H1 (cell line): ENCODE data around the gene KATNIP.
A peak's percentile ranks its signal among the peaks of the same experiment; 100 is the strongest.

Experiments
- EP300 ChIP-seq, 2 experiments: IDR thresholded peaks; 1 replicate in 1 of 2; 2 replicates in 1 of 2; pipeline ENCODE4 v1.6.1; 2011 to 2012; ENCODE audit warnings: low read depth in 2 of 2, low read length in 2 of 2, mild to moderate bottlenecking in 2 of 2, borderline replicate concordance in 1 of 2, inconsistent platforms in 1 of 2, moderate library complexity in 1 of 2
- HDAC6 ChIP-seq: IDR thresholded peaks from one replicate; pipeline ENCODE4 v1.7.1; 2012; ENCODE audit warnings: low read depth, mild to moderate bottlenecking, inconsistent platforms, low read length, moderate library complexity
- JUND ChIP-seq: IDR thresholded peaks from 2 replicates; pipeline ENCODE4 v1.6.1; 2011; ENCODE audit warnings: mild to moderate bottlenecking, improper control_type of control experiment, low read length
- POLR2A ChIP-seq, 2 experiments: IDR thresholded peaks; 1 replicate in 1 of 2; 2 replicates in 1 of 2; pipeline ENCODE4 v1.6.1; 2011; ENCODE audit warnings: low read depth in 2 of 2, low read length in 2 of 2, mild to moderate bottlenecking in 2 of 2; ENCODE audit errors: control extremely low read depth in 1 of 2
- POLR2AphosphoS5 ChIP-seq: IDR thresholded peaks from 2 replicates; pipeline ENCODE4 v1.6.1; 2011; ENCODE audit warnings: low read depth, low read length
- RXRA ChIP-seq: IDR thresholded peaks from 2 replicates; pipeline ENCODE4 v1.6.1; 2011; ENCODE audit warnings: low read depth, mild to moderate bottlenecking, low read length, moderate library complexity; ENCODE audit not compliant: insufficient read depth
- SIN3A ChIP-seq, 2 experiments: IDR thresholded peaks in 1 of 2; conservative IDR thresholded peaks in 1 of 2; 2 replicates each; pipeline ENCODE4 v1.6.1; 2011 to 2012; ENCODE audit warnings: low read length in 2 of 2, improper control_type of control experiment in 1 of 2, low read depth in 1 of 2, mild to moderate bottlenecking in 1 of 2
- SIX5 ChIP-seq: IDR thresholded peaks from 2 replicates; pipeline ENCODE4 v1.6.1; 2011; ENCODE audit warnings: mild to moderate bottlenecking, low read depth, low read length
- TBP ChIP-seq: IDR thresholded peaks from 2 replicates; pipeline ENCODE4 v1.6.1; 2011; ENCODE audit warnings: low read depth, low read length, improper control_type of control experiment
- TF ChIP-seq, protein P1 (sequence below), 3 experiments: IDR thresholded peaks; 1 replicate in 2 of 3; 2 replicates in 1 of 3; pipeline versions ENCODE4 v1.5.1 to v1.6.1; 2011; ENCODE audit warnings: low read length in 3 of 3, mild to moderate bottlenecking in 3 of 3, inconsistent platforms in 2 of 3, low read depth in 1 of 3, moderate library complexity in 1 of 3; ENCODE audit not compliant: insufficient read depth in 1 of 3; ENCODE audit errors: control extremely low read depth in 1 of 3

DNA sequence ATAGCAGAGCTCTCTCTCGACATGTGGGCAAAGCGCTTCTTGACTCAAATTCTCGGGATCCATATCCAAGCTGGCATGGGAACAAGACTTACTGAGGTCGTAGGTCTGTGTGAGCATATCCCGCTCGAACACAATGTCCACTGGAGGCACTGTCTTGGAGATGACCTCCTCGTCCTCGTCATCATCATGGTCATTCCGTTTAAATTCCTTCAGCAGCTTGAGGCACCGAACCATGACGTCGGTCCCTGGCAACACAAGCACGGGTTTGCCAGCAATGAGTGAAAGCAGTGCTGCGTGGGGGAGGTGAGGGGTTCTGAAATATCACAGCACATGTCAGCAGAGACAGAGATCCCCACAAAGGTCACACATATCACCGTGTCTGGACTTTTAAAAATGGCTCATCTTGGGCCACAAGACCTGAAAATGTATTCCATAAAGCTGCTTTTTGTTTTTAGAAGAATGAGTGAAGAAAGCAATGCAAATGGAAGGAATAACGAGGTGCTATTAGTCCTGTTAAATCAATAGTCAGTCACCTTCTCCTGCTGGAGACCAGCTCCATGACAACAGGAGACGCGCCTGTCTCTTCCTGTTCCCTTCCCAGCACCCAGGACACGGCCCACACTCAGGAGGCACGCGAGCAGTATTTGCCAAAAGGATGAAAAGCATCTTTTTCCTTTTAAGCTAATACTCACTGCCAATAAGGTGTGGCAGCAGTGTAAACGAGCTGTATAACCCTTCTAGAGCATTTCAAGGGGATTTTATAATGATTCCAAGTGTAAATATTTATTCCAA lies 38.1 kb upstream of the KATNIP start:
- TF ChIP-seq EP300 (IDR thresholded peaks at IDR 0.05; ENCODE audit: borderline replicate concordance in 1 of 2, low read depth in 2 of 2, low read length in 2 of 2) (no peak), HDAC6 (no peak), TBP (no peak), SIX5 (no peak), POLR2A (IDR thresholded peaks at IDR 0.05; ENCODE audit: control extremely low read depth in 1 of 2, low read depth in 2 of 2, low read length in 2 of 2) (no peak), SIN3A (conservative IDR thresholded peaks at IDR 0.05 in 1 of 2, IDR thresholded peaks at IDR 0.05 in 1 of 2; ENCODE audit: low read depth in 1 of 2, low read length in 2 of 2) (no peak), POLR2AphosphoS5 (no peak), JUND (no peak), RXRA (no peak)
- TF ChIP-seq, protein P1, sequence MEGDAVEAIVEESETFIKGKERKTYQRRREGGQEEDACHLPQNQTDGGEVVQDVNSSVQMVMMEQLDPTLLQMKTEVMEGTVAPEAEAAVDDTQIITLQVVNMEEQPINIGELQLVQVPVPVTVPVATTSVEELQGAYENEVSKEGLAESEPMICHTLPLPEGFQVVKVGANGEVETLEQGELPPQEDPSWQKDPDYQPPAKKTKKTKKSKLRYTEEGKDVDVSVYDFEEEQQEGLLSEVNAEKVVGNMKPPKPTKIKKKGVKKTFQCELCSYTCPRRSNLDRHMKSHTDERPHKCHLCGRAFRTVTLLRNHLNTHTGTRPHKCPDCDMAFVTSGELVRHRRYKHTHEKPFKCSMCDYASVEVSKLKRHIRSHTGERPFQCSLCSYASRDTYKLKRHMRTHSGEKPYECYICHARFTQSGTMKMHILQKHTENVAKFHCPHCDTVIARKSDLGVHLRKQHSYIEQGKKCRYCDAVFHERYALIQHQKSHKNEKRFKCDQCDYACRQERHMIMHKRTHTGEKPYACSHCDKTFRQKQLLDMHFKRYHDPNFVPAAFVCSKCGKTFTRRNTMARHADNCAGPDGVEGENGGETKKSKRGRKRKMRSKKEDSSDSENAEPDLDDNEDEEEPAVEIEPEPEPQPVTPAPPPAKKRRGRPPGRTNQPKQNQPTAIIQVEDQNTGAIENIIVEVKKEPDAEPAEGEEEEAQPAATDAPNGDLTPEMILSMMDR (IDR thresholded peaks at IDR 0.05; ENCODE audit: control extremely low read depth in 1 of 3, insufficient read depth in 1 of 3, low read depth in 1 of 3, low read length in 3 of 3): peak in 1 of 3 experiments; percentile 5; a peak in 1 of 4 replicates
